Dendritic cell treated with granulocyte-macrophage colony-stimulating factor and Interleukin-4, amounts not matched to agents 40 ng/mL and 50 ng/mL, for 4 days (primary cell): ENCODE measurements around the gene ALDH1A1.

Source experiments
- H3K27ac Mint-ChIP-seq: one replicate; pipeline ENCODE4 v1.8.0; 2022; ENCODE audit warnings: mild to moderate bottlenecking, mixed read lengths
- H3K27me3 Mint-ChIP-seq: one replicate; pipeline ENCODE4 v1.8.0; 2022; ENCODE audit warnings: mild to moderate bottlenecking, mixed read lengths
- H3K36me3 Mint-ChIP-seq: one replicate; pipeline ENCODE4 v1.8.0; 2022; ENCODE audit warnings: low read depth, mixed read lengths
- H3K4me1 Mint-ChIP-seq: one replicate; pipeline ENCODE4 v1.8.0; 2022; ENCODE audit warnings: low read depth, mixed read lengths
- H3K4me3 Mint-ChIP-seq: one replicate; pipeline ENCODE4 v1.8.0; 2022; ENCODE audit warnings: mild to moderate bottlenecking, moderate library complexity, mixed read lengths
- H3K9me3 Mint-ChIP-seq: one replicate; pipeline ENCODE4 v1.8.0; 2022; ENCODE audit warnings: mixed read lengths
- intact Hi-C: fragments of 100-400 bp; cut with micrococcal nuclease; formaldehyde crosslinking; loops from one replicate; pipeline ENCODE4 v1.15.0; 2022

The ALDH1A1 gene

GRCh38 chr9:72898784-72899733 lies 53.8 kb downstream of the ALDH1A1 start:
- Mint-ChIP-seq H3K27ac (no peak overlapping the region), H3K27me3 (no peaks in the 10 kb centered on the region), H3K9me3 (no peaks in the 10 kb centered on the region), H3K36me3 (no peaks in the 10 kb centered on the region), H3K4me3 (no peak overlapping the region), H3K4me1 (peaks cover 2% of the 10 kb centered on the region)
- intact Hi-C loops: no loop called here

GRCh38 chr9:72898360-72898759 lies 54.5 kb downstream of the ALDH1A1 start:
- H3K9me3 Mint-ChIP-seq: no peaks in the 10 kb centered on the region
- no peaks in the 10 kb centered on the region for H3K36me3 Mint-ChIP-seq
- no peaks in the 10 kb centered on the region for H3K27me3 Mint-ChIP-seq
- H3K4me3 Mint-ChIP-seq: no peak overlapping the region
- no peaks in the 10 kb centered on the region for H3K4me1 Mint-ChIP-seq
- intact Hi-C loops: no loop called here
- H3K27ac Mint-ChIP-seq: no peak overlapping the region

- Mint-ChIP-seq H3K27ac (no peak overlapping the region), H3K4me1 (no peaks in the 10 kb centered on the region), H3K27me3 (no peaks in the 10 kb centered on the region), H3K9me3 (no peaks in the 10 kb centered on the region), H3K4me3 (no peak overlapping the region), H3K36me3 (no peaks in the 10 kb centered on the region)
- intact Hi-C loops: no loop called here
These were observed 55.7 kb downstream of the ALDH1A1 start for GRCh38 chr9:72897069-72897649.

GRCh38 chr9:72896439-72896838 lies 56.4 kb downstream of the ALDH1A1 start:
- Mint-ChIP-seq H3K36me3 (no peaks in the 10 kb centered on the region), H3K27ac (no peak overlapping the region), H3K9me3 (no peaks in the 10 kb centered on the region), H3K4me3 (no peak overlapping the region), H3K27me3 (no peaks in the 10 kb centered on the region), H3K4me1 (no peaks in the 10 kb centered on the region)
- intact Hi-C loops: no loop called here

GRCh38 chr9:72895122-72895521 lies 57.7 kb downstream of the ALDH1A1 start:
- Mint-ChIP-seq H3K4me3 (no peak overlapping the region), H3K36me3 (no peaks in the 10 kb centered on the region), H3K4me1 (no peaks in the 10 kb centered on the region), H3K27ac (no peak overlapping the region), H3K27me3 (no peaks in the 10 kb centered on the region), H3K9me3 (no peaks in the 10 kb centered on the region)
- intact Hi-C loops: no loop called here

- Mint-ChIP-seq H3K27ac (no peak overlapping the region), H3K4me3 (no peak overlapping the region), H3K9me3 (no peaks in the 10 kb centered on the region), H3K4me1 (no peaks in the 10 kb centered on the region), H3K27me3 (no peaks in the 10 kb centered on the region), H3K36me3 (no peaks in the 10 kb centered on the region)
- intact Hi-C loops: no loop called here
These were observed 58.5 kb downstream of the ALDH1A1 start for GRCh38 chr9:72894342-72894741.

- Mint-ChIP-seq H3K36me3 (no peaks in the 10 kb centered on the region), H3K4me3 (no peak overlapping the region), H3K27me3 (no peaks in the 10 kb centered on the region), H3K27ac (no peak overlapping the region), H3K9me3 (no peaks in the 10 kb centered on the region), H3K4me1 (no peaks in the 10 kb centered on the region)
- intact Hi-C loops: no loop called here
These were observed 59.4 kb downstream of the ALDH1A1 start for GRCh38 chr9:72893437-72893836.

GRCh38 chr9:72891043-72891442 lies 61.8 kb downstream of the ALDH1A1 start:
- Mint-ChIP-seq H3K27ac (no peak overlapping the region), H3K4me1 (no peaks in the 10 kb centered on the region), H3K36me3 (no peaks in the 10 kb centered on the region), H3K27me3 (no peaks in the 10 kb centered on the region), H3K4me3 (no peak overlapping the region), H3K9me3 (peaks cover 11% of the 10 kb centered on the region)
- intact Hi-C loops: no loop called here

GRCh38 chr9:72888943-72889342 lies 63.9 kb downstream of the ALDH1A1 start:
- H3K36me3 Mint-ChIP-seq: no peaks in the 10 kb centered on the region
- no peak overlapping the region for H3K4me3 Mint-ChIP-seq
- no peaks in the 10 kb centered on the region for H3K4me1 Mint-ChIP-seq
- H3K27ac Mint-ChIP-seq: no peak overlapping the region
- intact Hi-C loops: no loop called here
- peaks cover 11% of the 10 kb centered on the region for H3K9me3 Mint-ChIP-seq
- H3K27me3 Mint-ChIP-seq: no peaks in the 10 kb centered on the region

- intact Hi-C loops: no loop called here
- Mint-ChIP-seq H3K27ac (no peak overlapping the region), H3K27me3 (no peaks in the 10 kb centered on the region), H3K4me3 (no peak overlapping the region), H3K4me1 (no peaks in the 10 kb centered on the region), H3K36me3 (no peaks in the 10 kb centered on the region), H3K9me3 (peaks cover 11% of the 10 kb centered on the region)
These were observed 64.8 kb downstream of the ALDH1A1 start for GRCh38 chr9:72888067-72888466.

- no peaks in the 10 kb centered on the region for H3K4me1 Mint-ChIP-seq
- intact Hi-C loops: no loop called here
- H3K36me3 Mint-ChIP-seq: no peaks in the 10 kb centered on the region
- no peaks in the 10 kb centered on the region for H3K27me3 Mint-ChIP-seq
- H3K27ac Mint-ChIP-seq: no peak overlapping the region
- peaks cover 11% of the 10 kb centered on the region for H3K9me3 Mint-ChIP-seq
- H3K4me3 Mint-ChIP-seq: no peak overlapping the region
These were observed 66.5 kb downstream of the ALDH1A1 start for GRCh38 chr9:72886386-72886785.

- H3K4me3 Mint-ChIP-seq: no peak overlapping the region
- H3K27me3 Mint-ChIP-seq: no peaks in the 10 kb centered on the region
- peaks cover 11% of the 10 kb centered on the region for H3K9me3 Mint-ChIP-seq
- no peaks in the 10 kb centered on the region for H3K36me3 Mint-ChIP-seq
- intact Hi-C loops: no loop called here
- no peaks in the 10 kb centered on the region for H3K4me1 Mint-ChIP-seq
- no peak overlapping the region for H3K27ac Mint-ChIP-seq
These were observed 68.3 kb downstream of the ALDH1A1 start for GRCh38 chr9:72884508-72884907.

GRCh38 chr9:72883875-72884274 lies 69.0 kb downstream of the ALDH1A1 start:
- intact Hi-C loops: no loop called here
- no peaks in the 10 kb centered on the region for H3K36me3 Mint-ChIP-seq
- no peaks in the 10 kb centered on the region for H3K27me3 Mint-ChIP-seq

GRCh38 chr9:72882117-72882775 lies 70.6 kb downstream of the ALDH1A1 start:
- Mint-ChIP-seq H3K4me3 (no peak overlapping the region), H3K27ac (no peak overlapping the region)
- intact Hi-C loops: no loop called here

More at GRCh38 chr9:72883875-72884274, 69.0 kb downstream of the ALDH1A1 start:
- Mint-ChIP-seq H3K4me1 (no peaks in the 10 kb centered on the region), H3K27ac (no peak overlapping the region), H3K9me3 (peaks cover 11% of the 10 kb centered on the region), H3K4me3 (no peak overlapping the region)

More at GRCh38 chr9:72882117-72882775, 70.6 kb downstream of the ALDH1A1 start:
- H3K4me1 Mint-ChIP-seq: no peaks in the 10 kb centered on the region
- no peaks in the 10 kb centered on the region for H3K27me3 Mint-ChIP-seq
- H3K36me3 Mint-ChIP-seq: no peaks in the 10 kb centered on the region
- H3K9me3 Mint-ChIP-seq: peaks cover 5% of the 10 kb centered on the region
